OCI-LY3 (cell line): Measurements from ENCODE around the gene KCNAB1.

Source experiments
- H2AFZ ChIP-seq: fragments of 200-600, 300-600 bp; shearing (Covaris generic); 2 replicates; pipeline ENCODE4 v1.6.0; 2014; ENCODE audit warnings: antibody characterized with exemption, low read depth, low read length
- H3K27ac ChIP-seq: fragments of 200-600, 300-600 bp; sonication (generic); 2 replicates; pipeline ENCODE4 v1.5.1; 2014; ENCODE audit warnings: mild to moderate bottlenecking, low read length, moderate library complexity, mixed read lengths
- H3K27me3 ChIP-seq: fragments of 200-600, 300-600 bp; sonication (generic); 2 replicates; pipeline ENCODE4 v1.6.1; 2014; ENCODE audit warnings: low read depth, low read length, mixed read lengths
- H3K36me3 ChIP-seq: fragments of 200-600, 300-600 bp; sonication (generic); replicated peaks from 2 replicates; pipeline ENCODE3; 2014; ENCODE audit warnings: low read depth, low read length, mixed read lengths
- H3K4me1 ChIP-seq: fragments of 300-600, 200-600 bp; sonication (generic); 2 replicates; pipeline ENCODE4 v1.6.1; 2014; ENCODE audit warnings: low read length, mixed read lengths
- H3K4me2 ChIP-seq: fragments of 200-600, 300-600 bp; sonication (generic); 2 replicates; pipeline ENCODE4 v1.6.1; 2014; ENCODE audit warnings: low read length, mixed read lengths
- H3K4me3 ChIP-seq: fragments of 300-600, 200-600 bp; sonication (generic); 2 replicates; pipeline ENCODE4 v1.5.1; 2014; ENCODE audit warnings: antibody characterized with exemption, mild to moderate bottlenecking, low read length, moderate library complexity
- H3K79me2 ChIP-seq: fragments of 300-600, 200-600 bp; shearing (Covaris generic); 2 replicates; pipeline ENCODE4 v1.6.1; 2014; ENCODE audit warnings: mild to moderate bottlenecking, low read length, mixed read lengths
- H3K9ac ChIP-seq: fragments of 300-600, 200-600 bp; shearing (Covaris generic); 2 replicates; pipeline ENCODE4 v1.6.0; 2014; ENCODE audit warnings: mild to moderate bottlenecking, low read length, moderate library complexity
- H3K9me3 ChIP-seq: fragments of 200-600, 300-600 bp; shearing (Covaris generic); 2 replicates; pipeline ENCODE4 v1.6.1; 2014; ENCODE audit warnings: low read length, mixed read lengths; ENCODE audit not compliant: insufficient read depth
- H4K20me1 ChIP-seq: fragments of 200-600, 300-600 bp; sonication (generic); 2 replicates; pipeline ENCODE4 v1.6.1; 2016; ENCODE audit warnings: low read length, mixed read lengths; ENCODE audit not compliant: insufficient read depth
- CTCF ChIP-seq: fragments of 200-600, 300-600 bp; sonication (generic); IDR thresholded peaks from 2 replicates; pipeline ENCODE4 v1.5.1; 2014; ENCODE audit warnings: antibody characterized with exemption, low read length, low read depth
- EZH2phosphoT487 ChIP-seq: fragments of 200-600 bp; shearing (Covaris generic); IDR thresholded peaks from 2 replicates; pipeline ENCODE4 v1.6.1; 2018; ENCODE audit warnings: antibody characterized with exemption, mixed run types, low read depth

KCNAB1 gene

GRCh38 chr3:156258301-156258700 lies 137.9 kb downstream of the KCNAB1 start:
- Histone ChIP-seq H3K27ac (no peak overlapping the region), H3K27me3 (no peaks in the 10 kb centered on the region), H3K4me1 (peaks cover 3% of the 10 kb centered on the region), H3K4me3 (no peak overlapping the region), H3K9ac (no peak overlapping the region), H4K20me1 (no peaks in the 10 kb centered on the region), H3K36me3 (no peaks in the 10 kb centered on the region), H2AFZ (no peak overlapping the region), H3K9me3 (no peaks in the 10 kb centered on the region), H3K4me2 (no peak overlapping the region), H3K79me2 (no peaks in the 10 kb centered on the region)
- no peak for TF ChIP-seq EZH2phosphoT487
- TF ChIP-seq CTCF = no peak

GRCh38 chr3:156259896-156260295 lies 139.5 kb downstream of the KCNAB1 start:
- H2AFZ ChIP-seq = no peak overlapping the region
- no peak for TF ChIP-seq CTCF
- TF ChIP-seq EZH2phosphoT487 = no peak
- no peak overlapping the region for H3K4me2 ChIP-seq
- no peak overlapping the region for H3K9ac ChIP-seq
- H3K36me3 ChIP-seq = no peaks in the 10 kb centered on the region
- no peak overlapping the region for H3K27ac ChIP-seq
- H3K4me3 ChIP-seq = no peak overlapping the region
- no peaks in the 10 kb centered on the region for H3K27me3 ChIP-seq
- no peaks in the 10 kb centered on the region for H3K9me3 ChIP-seq
- no peaks in the 10 kb centered on the region for H3K79me2 ChIP-seq
- no peaks in the 10 kb centered on the region for H4K20me1 ChIP-seq
- no peaks in the 10 kb centered on the region for H3K4me1 ChIP-seq

- no peaks in the 10 kb centered on the region for H3K9me3 ChIP-seq
- TF ChIP-seq CTCF (no peak), EZH2phosphoT487 (no peak)
- no peak overlapping the region for H2AFZ ChIP-seq
- no peaks in the 10 kb centered on the region for H3K27me3 ChIP-seq
- no peaks in the 10 kb centered on the region for H3K4me1 ChIP-seq
- H3K4me2 ChIP-seq = no peak overlapping the region
- no peaks in the 10 kb centered on the region for H4K20me1 ChIP-seq
- no peak overlapping the region for H3K27ac ChIP-seq
- H3K79me2 ChIP-seq = no peaks in the 10 kb centered on the region
- no peak overlapping the region for H3K4me3 ChIP-seq
- no peak overlapping the region for H3K9ac ChIP-seq
- no peaks in the 10 kb centered on the region for H3K36me3 ChIP-seq
Measured at GRCh38 chr3:156260331-156260730, 140.0 kb downstream of the KCNAB1 start.

GRCh38 chr3:156264771-156265170 lies 144.4 kb downstream of the KCNAB1 start:
- Histone ChIP-seq H4K20me1 (no peaks in the 10 kb centered on the region), H3K4me2 (no peak overlapping the region), H3K27me3 (no peaks in the 10 kb centered on the region), H2AFZ (no peak overlapping the region), H3K36me3 (no peaks in the 10 kb centered on the region), H3K9ac (no peak overlapping the region), H3K9me3 (no peaks in the 10 kb centered on the region), H3K27ac (no peak overlapping the region), H3K79me2 (no peaks in the 10 kb centered on the region), H3K4me3 (no peak overlapping the region), H3K4me1 (no peaks in the 10 kb centered on the region)
- TF ChIP-seq EZH2phosphoT487 = no peak
- TF ChIP-seq CTCF = no peak
